H1 (cell line): Measurements from ENCODE around the gene WDR81. TPM values are rescaled to one million over a fixed set of nuclear protein-coding genes. Genes with fewer than 3 reads are reported as not detected.

ENCODE experiments used
- CTCF ChIA-PET: fragments of 300-600 bp; sonication (Branson Sonifier 250); formaldehyde crosslinking; loops from one replicate; lab custom pipeline; 2021; ENCODE audit not compliant: partially characterized antibody; lab: Charles Lee
- POLR2A ChIA-PET: fragments of 300-600 bp; sonication (Branson Sonifier 250); formaldehyde crosslinking; loops from one replicate; lab custom pipeline; 2021; ENCODE audit warnings: inconsistent platforms; ENCODE audit not compliant: partially characterized antibody; lab: Charles Lee
- DNase-seq, 2 experiments: peaks; one replicate each; pipeline versions ENCODE4 v3.0.0 to v3.0.0-alpha.2; 2010 to 2022; ENCODE audit warnings: low spot score in 2 of 2, low read depth in 1 of 2, mixed read lengths in 1 of 2
- FAIRE-seq: peaks from 2 replicates; lab custom pipeline; 2011; peaks lifted over from hg19 to GRCh38; lab: Jason Lieb, UNC
- H2AFZ ChIP-seq: 2 replicates; pipeline ENCODE4 v1.8.1; 2012; ENCODE audit warnings: low read length, inconsistent platforms
- H2AK5ac ChIP-seq: 2 replicates; pipeline ENCODE4 v1.6.1; 2013; ENCODE audit warnings: low read depth, low read length
- H2BK120ac ChIP-seq: replicated peaks from 2 replicates; pipeline ENCODE3; 2013; ENCODE audit warnings: low read depth, low read length, inconsistent platforms
- H2BK12ac ChIP-seq: 2 replicates; pipeline ENCODE4 v1.6.1; 2013; ENCODE audit warnings: low read depth, low read length
- H2BK15ac ChIP-seq: 2 replicates; pipeline ENCODE4 v1.6.1; 2013; ENCODE audit warnings: low read length
- H2BK20ac ChIP-seq: 2 replicates; pipeline ENCODE4 v1.6.1; 2013; ENCODE audit warnings: low read length
- H2BK5ac ChIP-seq: 2 replicates; pipeline ENCODE4 v1.6.1; 2013; ENCODE audit warnings: low read depth, low read length
- H3K14ac ChIP-seq: 2 replicates; pipeline ENCODE4 v1.6.1; 2013; ENCODE audit warnings: inconsistent platforms; ENCODE audit not compliant: insufficient read length
- H3K18ac ChIP-seq: 2 replicates; pipeline ENCODE4 v1.6.1; 2013; ENCODE audit warnings: low read length; ENCODE audit errors: extremely low read depth
- H3K23ac ChIP-seq: 2 replicates; pipeline ENCODE4 v1.6.1; 2013; ENCODE audit warnings: inconsistent platforms; ENCODE audit not compliant: insufficient read length
- H3K23me2 ChIP-seq: 2 replicates; pipeline ENCODE4 v1.6.1; 2013; ENCODE audit warnings: low read depth, low read length
- H3K27ac ChIP-seq: 2 replicates; pipeline ENCODE4 v1.6.1; 2011; ENCODE audit warnings: low read depth, low read length, inconsistent platforms
- H3K27me3 ChIP-seq, 4 experiments: replicated peaks in 1 of 4; 1 replicate in 1 of 4; 2 replicates in 3 of 4; pipeline versions ENCODE4 v1.6.1 to v1.8.1; 2011 to 2013; ENCODE audit warnings: low read length in 3 of 4, mild to moderate bottlenecking in 3 of 4, inconsistent platforms in 2 of 4, mixed read lengths in 2 of 4, moderate library complexity in 1 of 4; ENCODE audit not compliant: control insufficient read depth in 3 of 4, insufficient read depth in 3 of 4; ENCODE audit errors: extremely low read depth in 1 of 4
- H3K36me3 ChIP-seq, 4 experiments: 2 replicates each; pipeline versions ENCODE4 v1.6.1 to v1.8.1; 2011 to 2013; ENCODE audit warnings: mild to moderate bottlenecking in 4 of 4, low read length in 3 of 4, moderate library complexity in 2 of 4, control low read depth in 1 of 4, inconsistent platforms in 1 of 4; ENCODE audit not compliant: insufficient read depth in 4 of 4, control insufficient read depth in 2 of 4
- H3K4ac ChIP-seq: replicated peaks from 2 replicates; pipeline ENCODE3; 2013; ENCODE audit warnings: low read length, low read depth, mixed read lengths, inconsistent platforms; ENCODE audit not compliant: insufficient read length
- H3K4me1 ChIP-seq, 4 experiments: replicated peaks in 1 of 4; 1 replicate in 1 of 4; 2 replicates in 3 of 4; pipeline versions ENCODE4 v1.6.1 to v1.8.1; 2011 to 2013; ENCODE audit warnings: low read length in 3 of 4, inconsistent platforms in 2 of 4, mixed read lengths in 1 of 4; ENCODE audit not compliant: insufficient read depth in 4 of 4, control insufficient read depth in 3 of 4
- H3K4me2 ChIP-seq, 2 experiments: 2 replicates each; pipeline versions ENCODE4 v1.6.1 to v1.8.1; 2011 to 2013; ENCODE audit warnings: low read depth in 2 of 2, low read length in 2 of 2, control low read depth in 1 of 2, inconsistent platforms in 1 of 2, mild to moderate bottlenecking in 1 of 2; ENCODE audit not compliant: insufficient read depth in 1 of 2
- H3K4me3 ChIP-seq, 4 experiments: fragments of 200-600, 300-600 bp in 1 of 4; sonication (generic), shearing (Covaris generic), sonication (Bioruptor Twin) in 1 of 4; 2 replicates each; pipeline versions ENCODE4 v1.5.1 to v1.8.1; 2011 to 2016; ENCODE audit warnings: low read length in 4 of 4, low read depth in 3 of 4, control low read depth in 2 of 4, inconsistent platforms in 2 of 4, mild to moderate bottlenecking in 2 of 4, mixed read lengths in 1 of 4, moderate library complexity in 1 of 4; ENCODE audit not compliant: insufficient read depth in 2 of 4; ENCODE audit errors: extremely low read depth in 1 of 4
- H3K56ac ChIP-seq: replicated peaks from 2 replicates; pipeline ENCODE3; 2013; ENCODE audit warnings: low read depth, mild to moderate bottlenecking, mixed read lengths, low read length, inconsistent platforms; ENCODE audit not compliant: insufficient read length
- H3K79me1 ChIP-seq: 2 replicates; pipeline ENCODE4 v1.6.1; 2013; ENCODE audit warnings: low read depth, low read length, control low read depth
- H3K79me2 ChIP-seq, 2 experiments: 2 replicates each; pipeline versions ENCODE4 v1.6.1 to v1.8.1; 2012 to 2013; ENCODE audit warnings: low read length in 2 of 2, mild to moderate bottlenecking in 2 of 2, inconsistent platforms in 1 of 2; ENCODE audit not compliant: insufficient read depth in 2 of 2, control insufficient read depth in 1 of 2
- H3K9ac ChIP-seq, 4 experiments: replicated peaks in 1 of 4; 1 replicate in 1 of 4; 2 replicates in 3 of 4; pipeline versions ENCODE4 v1.6.1 to v1.8.1; 2011 to 2013; ENCODE audit warnings: low read depth in 3 of 4, low read length in 3 of 4, control low read depth in 2 of 4, mild to moderate bottlenecking in 2 of 4, moderate library complexity in 2 of 4, inconsistent platforms in 1 of 4; ENCODE audit errors: extremely low read depth in 1 of 4
- H3K9me3 ChIP-seq, 2 experiments: 2 replicates each; pipeline versions ENCODE4 v1.6.1 to v1.8.1; 2012 to 2013; ENCODE audit warnings: mild to moderate bottlenecking in 2 of 2, moderate library complexity in 2 of 2, control low read depth in 1 of 2, inconsistent platforms in 1 of 2, low read depth in 1 of 2, low read length in 1 of 2, mixed read lengths in 1 of 2; ENCODE audit not compliant: insufficient read depth in 2 of 2
- H4K20me1 ChIP-seq, 2 experiments: replicated peaks in 1 of 2; 2 replicates each; pipeline versions ENCODE3 to v1.8.1; 2011 to 2013; ENCODE audit warnings: inconsistent platforms in 2 of 2, low read length in 2 of 2, mild to moderate bottlenecking in 1 of 2; ENCODE audit not compliant: insufficient read depth in 2 of 2, control insufficient read depth in 1 of 2
- H4K5ac ChIP-seq: 2 replicates; pipeline ENCODE4 v1.6.1; 2013; ENCODE audit warnings: low read length, low read depth, mixed read lengths, inconsistent platforms; ENCODE audit not compliant: insufficient read length
- H4K8ac ChIP-seq: 2 replicates; pipeline ENCODE4 v1.8.0; 2013; ENCODE audit warnings: mild to moderate bottlenecking, moderate library complexity, low read length, inconsistent platforms; ENCODE audit not compliant: insufficient read depth; ENCODE audit errors: extremely low read depth
- H4K91ac ChIP-seq: replicated peaks from 2 replicates; pipeline ENCODE3; 2013; ENCODE audit warnings: low read length, mixed read lengths, inconsistent platforms; ENCODE audit not compliant: insufficient read length
- CEBPB ChIP-seq: IDR thresholded peaks from 2 replicates; pipeline ENCODE4 v1.6.1; 2012; ENCODE audit warnings: low read depth, low read length
- ZNF274 ChIP-seq: IDR thresholded peaks from 2 replicates; pipeline ENCODE4 v1.7.0; 2012; ENCODE audit warnings: low read length, borderline replicate concordance; ENCODE audit errors: extremely low read depth
- WGBS, 2 experiments: shearing (Covaris generic) in 1 of 2; methylation state at CpG; one replicate each; pipeline versions ENCODE4 v1.1.6 to v1.1.7; 2013 to 2015; ENCODE audit warnings: low lambda C conversion rate in 2 of 2, mixed read lengths in 2 of 2, inconsistent platforms in 1 of 2, low coverage in 1 of 2, missing lambda C conversion rate in 1 of 2; ENCODE audit not compliant: insufficient replicate concordance in 2 of 2, insufficient coverage in 1 of 2, insufficient read length in 1 of 2; ENCODE audit errors: extremely low coverage in 1 of 2, missing lambda C conversion rate in 1 of 2; 5-methylcytosine and 5-hydroxymethylcytosine counted together
- polyA plus RNA-seq, 7 experiments: library from polyadenylated mRNA; depleted of rRNA in 3 of 7; stranded (reverse) in 5 of 7; unstranded in 2 of 7; fragments of >200 nt in 5 of 7; fragments of 200-250 nt in 2 of 7; gene quantifications; 1 replicate in 5 of 7; 2 replicates in 1 of 7; 4 replicates in 1 of 7; pipeline versions ENCODE4 v1.2.1 to v1.2.3, GENCODE V29; 2011 to 2013; ENCODE audit warnings: missing spikeins in 2 of 7, mixed read lengths in 2 of 7
- total RNA-seq: library from RNA; stranded (reverse); fragmentation: NEBNext Ultra II Directional; extraction: Animal tissue kit (Norgen Biotek cat#: 25700); gene quantifications from 2 replicates; pipeline ENCODE4 v1.2.1, GENCODE V29; 2021
- TF ChIP-seq, protein P1 (sequence below): IDR thresholded peaks from 2 replicates; pipeline ENCODE4 v1.6.1; 2012; ENCODE audit warnings: low read length, inconsistent platforms

WDR81 gene
- total and polyA plus RNA-seq, 2 of the 8 experiments (the other 6 are each of a cell fraction or from before 2014, with no cell fraction given), result 9.1 to 12.3 TPM

DNA sequence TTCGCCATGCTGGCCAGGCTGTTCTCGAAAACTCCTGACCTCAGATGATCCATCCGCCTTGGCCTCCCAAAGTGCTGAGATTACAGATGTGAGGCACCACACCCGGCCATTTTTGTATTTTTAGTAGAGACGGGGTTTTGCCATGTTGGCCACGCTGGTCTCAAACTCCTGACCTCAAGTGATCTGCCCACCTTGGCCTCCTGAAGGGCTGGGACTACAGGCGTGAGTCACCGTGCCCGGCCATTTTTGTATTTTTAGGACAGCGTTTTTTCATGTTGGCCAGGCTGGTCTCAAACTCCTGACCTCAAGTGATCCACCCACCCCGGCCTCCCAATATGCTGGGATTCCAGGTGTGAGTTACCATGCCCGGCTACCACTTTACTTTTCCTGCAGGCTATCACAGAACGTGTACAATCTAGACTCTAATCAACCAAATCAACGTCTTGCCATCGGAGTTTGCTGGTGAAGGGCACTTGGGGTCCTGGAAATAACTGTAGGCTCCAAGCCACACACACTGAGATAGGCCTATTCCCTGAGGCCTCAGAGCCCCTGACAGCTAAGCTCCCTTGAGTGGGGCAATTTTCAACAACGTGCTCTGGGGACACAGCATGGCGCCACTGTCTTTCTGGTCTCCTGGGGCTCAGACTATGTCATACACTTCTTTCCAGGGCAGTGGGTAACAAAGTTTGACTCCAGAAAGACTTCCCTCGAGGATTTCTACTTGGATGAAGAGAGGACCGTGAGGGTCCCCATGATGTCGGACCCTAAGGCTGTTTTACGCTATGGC is 50.1 kb downstream of the WDR81 start:
- no peak overlapping the region for H3K9ac ChIP-seq
- no peaks in the 10 kb centered on the region for H3K79me2 ChIP-seq
- no peak overlapping the region for H3K23ac ChIP-seq
- H2BK5ac ChIP-seq, result no peak overlapping the region
- peaks cover 0 to 6% (median 4%) of the 10 kb centered on the region in 4 experiments; a peak in 5 of 7 replicates for H3K4me1 ChIP-seq
- H3K27ac ChIP-seq, result no peak overlapping the region
- H3K4me2 ChIP-seq, result no peak overlapping the region
- H2BK12ac ChIP-seq, result no peak overlapping the region
- no peak for TF ChIP-seq ZNF274
- no peak for TF ChIP-seq CEBPB
- TF ChIP-seq, protein P1, sequence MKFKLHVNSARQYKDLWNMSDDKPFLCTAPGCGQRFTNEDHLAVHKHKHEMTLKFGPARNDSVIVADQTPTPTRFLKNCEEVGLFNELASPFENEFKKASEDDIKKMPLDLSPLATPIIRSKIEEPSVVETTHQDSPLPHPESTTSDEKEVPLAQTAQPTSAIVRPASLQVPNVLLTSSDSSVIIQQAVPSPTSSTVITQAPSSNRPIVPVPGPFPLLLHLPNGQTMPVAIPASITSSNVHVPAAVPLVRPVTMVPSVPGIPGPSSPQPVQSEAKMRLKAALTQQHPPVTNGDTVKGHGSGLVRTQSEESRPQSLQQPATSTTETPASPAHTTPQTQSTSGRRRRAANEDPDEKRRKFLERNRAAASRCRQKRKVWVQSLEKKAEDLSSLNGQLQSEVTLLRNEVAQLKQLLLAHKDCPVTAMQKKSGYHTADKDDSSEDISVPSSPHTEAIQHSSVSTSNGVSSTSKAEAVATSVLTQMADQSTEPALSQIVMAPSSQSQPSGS, result no peak
- no peak overlapping the region for H4K8ac ChIP-seq
- H4K91ac ChIP-seq, result no peak overlapping the region
- H2AFZ ChIP-seq, result no peak overlapping the region
- H3K14ac ChIP-seq, result no peak overlapping the region
- H4K5ac ChIP-seq, result no peak overlapping the region
- H3K4me3 ChIP-seq, result no peak overlapping the region
- H3K23me2 ChIP-seq, result no peaks in the 10 kb centered on the region
- WGBS, 2 experiments, result 90% methylated on average over 21 of the region's 21 CpGs; no CpG with 5 or more reads in 1 of the 2 experiments
- H3K27me3 ChIP-seq, result no peaks in the 10 kb centered on the region
- no peak overlapping the region for H2AK5ac ChIP-seq
- H3K9me3 ChIP-seq, result no peaks in the 10 kb centered on the region
- peaks cover 2 to 5% of the 10 kb centered on the region in 2 experiments for H4K20me1 ChIP-seq
- no peak overlapping the region for H3K56ac ChIP-seq
- no peak overlapping the region for H3K4ac ChIP-seq
- H2BK15ac ChIP-seq, result no peak overlapping the region
- no peak overlapping the region for H2BK20ac ChIP-seq
- H2BK120ac ChIP-seq, result no peak overlapping the region
- POLR2A ChIA-PET, result interaction anchor here (0.8 to 1.5 kb wide), 11 partner anchors 9 to 93 kb away, joined by 3 to 6 read pairs (median 3); partner anchors contain the start of gene SERPINF1
- DNase-seq (no peak), FAIRE-seq (no peak)
- H3K18ac ChIP-seq, result no peak overlapping the region
- H3K79me1 ChIP-seq, result no peaks in the 10 kb centered on the region
- CTCF ChIA-PET, result interaction anchor here (1.2 to 6.9 kb wide), 5 partner anchors 9 to 54 kb away, joined by 3 to 42 read pairs (median 6); no protein-coding TSS in a partner anchor
- peaks cover 5 to 33% (median 13%) of the 10 kb centered on the region in 4 experiments; a peak in 7 of 8 replicates for H3K36me3 ChIP-seq
